Common myeloid progenitor, CD34-positive (primary cell): ENCODE results near the gene CRYGB.
"Not testable (repeated sequence)": the region's sequence is repeated elsewhere in the genome, so short reads cannot be mapped to it uniquely, and the experiment has no call there.

ENCODE experiments used
- CTCF ChIA-PET: fragments of 350-600 bp; sonication (Branson Sonifier 250); formaldehyde crosslinking; loops from one replicate; lab custom pipeline; 2021; ENCODE audit warnings: antibody characterized with exemption; lab: Charles Lee
- POLR2A ChIA-PET: fragments of 350-600 bp; sonication (Branson Sonifier 250); formaldehyde crosslinking; loops from one replicate; lab custom pipeline; 2021; ENCODE audit warnings: antibody characterized with exemption; lab: Charles Lee
- DNase-seq, 3 donors: peaks; one replicate each; pipeline versions ENCODE4 v3.0.0 to v3.0.0-alpha.2; 2013
- H3K27ac ChIP-seq, 2 experiments: 1 replicate in 1 of 2; 2 replicates in 1 of 2; pipeline ENCODE4 v1.7.0; 2013; ENCODE audit warnings: inconsistent platforms in 2 of 2, low read length in 2 of 2, mild to moderate bottlenecking in 2 of 2, low read depth in 1 of 2, moderate library complexity in 1 of 2; ENCODE audit not compliant: severe bottlenecking in 2 of 2, insufficient read depth in 1 of 2, poor library complexity in 1 of 2
- H3K27me3 ChIP-seq, 5 experiments: replicated peaks in 2 of 5; 1 replicate in 3 of 5; 2 replicates in 2 of 5; pipeline versions ENCODE4 v1.6.1 to v1.7.0; 2013; ENCODE audit warnings: low read length in 4 of 5, mild to moderate bottlenecking in 2 of 5, moderate library complexity in 2 of 5, inconsistent platforms in 1 of 5; ENCODE audit not compliant: insufficient read depth in 5 of 5, control insufficient read depth in 4 of 5
- H3K36me3 ChIP-seq, 4 experiments: 1 replicate in 2 of 4; 2 replicates in 2 of 4; pipeline versions ENCODE4 v1.6.1 to v1.7.0; 2013; ENCODE audit warnings: low read length in 3 of 4, control low read depth in 1 of 4, mild to moderate bottlenecking in 1 of 4; ENCODE audit not compliant: control insufficient read depth in 4 of 4, insufficient read depth in 4 of 4
- H3K4me1 ChIP-seq, 4 experiments: 1 replicate in 3 of 4; 2 replicates in 1 of 4; pipeline versions ENCODE4 v1.6.1 to v1.7.1; 2013; ENCODE audit warnings: low read length in 3 of 4, mild to moderate bottlenecking in 3 of 4, control low read depth in 1 of 4, inconsistent platforms in 1 of 4, moderate library complexity in 1 of 4; ENCODE audit not compliant: control insufficient read depth in 4 of 4, insufficient read depth in 4 of 4; ENCODE audit errors: control extremely low read depth in 1 of 4
- H3K4me3 ChIP-seq, 7 experiments: 1 replicate in 4 of 7; 2 replicates in 3 of 7; pipeline versions ENCODE4 v1.5.1 to v1.7.0; 2013; ENCODE audit warnings: mild to moderate bottlenecking in 7 of 7, low read length in 6 of 7, moderate library complexity in 6 of 7, inconsistent platforms in 2 of 7, low read depth in 2 of 7, control low read depth in 1 of 7; ENCODE audit not compliant: insufficient read depth in 4 of 7, control insufficient read depth in 1 of 7; ENCODE audit errors: extremely low read depth in 1 of 7
- H3K9me3 ChIP-seq, 5 experiments: 1 replicate in 4 of 5; 2 replicates in 1 of 5; pipeline versions ENCODE4 v1.6.1 to v1.7.1; 2013; ENCODE audit warnings: low read length in 4 of 5, mild to moderate bottlenecking in 2 of 5, inconsistent platforms in 1 of 5, low read depth in 1 of 5, moderate library complexity in 1 of 5; ENCODE audit not compliant: control insufficient read depth in 4 of 5, insufficient read depth in 2 of 5; ENCODE audit errors: control extremely low read depth in 1 of 5
- WGBS: methylation state at CpG from one replicate; pipeline ENCODE4 v1.1.5; 2013; ENCODE audit not compliant: insufficient coverage; 5-methylcytosine and 5-hydroxymethylcytosine counted together

The CRYGB gene

GRCh38 chr2:208101716-208102631 lies 44.0 kb downstream of the CRYGB start:
- Histone ChIP-seq H3K9me3 (no peaks in the 10 kb centered on the region), H3K36me3 (no peaks in the 10 kb centered on the region), H3K27ac (no peak overlapping the region), H3K27me3 (no peaks in the 10 kb centered on the region), H3K4me1 (peaks cover 7 to 28% (median 15%) of the 10 kb centered on the region in 4 experiments), H3K4me3 (peak overlapping the region in 5 of 7 experiments; percentile 9 to 67 (median 23))
- 30% methylated on average over 7 of the region's 10 CpGs for WGBS
- ChIA-PET CTCF (interaction anchor here (0.6 to 3.4 kb wide), 19 partner anchors 9 to 363 kb away, joined by 3 to 21 read pairs (median 3); no protein-coding TSS in a partner anchor), POLR2A (interaction anchor here (0.6 to 1.0 kb wide), 2 partner anchors 152 to 184 kb away, joined by 3 read pairs; partner anchors contain the start of gene IDH1)
- peak; percentile 46 to 50 (median 48) for DNase-seq

GRCh38 chr2:208099682-208100470 lies 46.1 kb downstream of the CRYGB start:
- 67% methylated on average over 6 of the region's 13 CpGs for WGBS
- no peaks in the 10 kb centered on the region for H3K36me3 ChIP-seq
- POLR2A ChIA-PET, result no interaction called here
- H3K27ac ChIP-seq, result no peak overlapping the region
- peaks cover 7 to 34% (median 16%) of the 10 kb centered on the region in 4 experiments for H3K4me1 ChIP-seq
- CTCF ChIA-PET, result no interaction called here
- H3K9me3 ChIP-seq, result no peaks in the 10 kb centered on the region
- H3K27me3 ChIP-seq, result no peaks in the 10 kb centered on the region
- peak overlapping the region in 1 of 7 experiments; percentile 52 for H3K4me3 ChIP-seq
- DNase-seq, result peak in 2 of 3 donors; percentile 52 to 62

GRCh38 chr2:208098701-208099100 lies 47.3 kb downstream of the CRYGB start:
- peaks cover 7 to 34% (median 16%) of the 10 kb centered on the region in 4 experiments for H3K4me1 ChIP-seq
- H3K27me3 ChIP-seq, H3K4me3 ChIP-seq, H3K9me3 ChIP-seq, POLR2A ChIA-PET, H3K36me3 ChIP-seq, H3K27ac ChIP-seq, DNase-seq: not testable (repeated sequence)
- CTCF ChIA-PET, result interaction anchor here (1.5 kb wide), 1 partner anchor 341 kb away, joined by 3 read pairs; no protein-coding TSS in a partner anchor
- WGBS, result 100% methylated on average over 1 of the region's 1 CpG

- CTCF ChIA-PET, result interaction anchor here (1.5 kb wide), 1 partner anchor 340 kb away, joined by 3 read pairs; no protein-coding TSS in a partner anchor
- Histone ChIP-seq H3K36me3 (no peaks in the 10 kb centered on the region), H3K4me1 (peaks cover 7 to 34% (median 16%) of the 10 kb centered on the region in 4 experiments), H3K27ac (no peak overlapping the region), H3K27me3 (no peaks in the 10 kb centered on the region), H3K9me3 (no peaks in the 10 kb centered on the region), H3K4me3 (no peak overlapping the region)
- no peak for DNase-seq
- POLR2A ChIA-PET, result no interaction called here
- 93% methylated on average over 2 of the region's 2 CpGs for WGBS
Measured at GRCh38 chr2:208098267-208098666, 47.7 kb downstream of the CRYGB start.

- no peak overlapping the region for H3K4me3 ChIP-seq
- H3K36me3 ChIP-seq, result no peaks in the 10 kb centered on the region
- DNase-seq, result no peak
- no peak overlapping the region for H3K27ac ChIP-seq
- CTCF ChIA-PET, result interaction anchor here (1.5 kb wide), 1 partner anchor 340 kb away, joined by 3 read pairs; no protein-coding TSS in a partner anchor
- WGBS, result 97% methylated on average over 5 of the region's 5 CpGs
- H3K9me3 ChIP-seq, result no peaks in the 10 kb centered on the region
- POLR2A ChIA-PET, result no interaction called here
- H3K27me3 ChIP-seq, result no peaks in the 10 kb centered on the region
- peaks cover 7 to 37% (median 16%) of the 10 kb centered on the region in 4 experiments for H3K4me1 ChIP-seq
Measured at GRCh38 chr2:208097801-208098200, 48.2 kb downstream of the CRYGB start.

GRCh38 chr2:208097313-208097712 lies 48.6 kb downstream of the CRYGB start:
- H3K9me3 ChIP-seq, result no peaks in the 10 kb centered on the region
- H3K36me3 ChIP-seq, result no peaks in the 10 kb centered on the region
- H3K4me3 ChIP-seq, result no peak overlapping the region
- no peak for DNase-seq
- 90% methylated on average over 2 of the region's 3 CpGs for WGBS
- no peak overlapping the region for H3K27ac ChIP-seq
- POLR2A ChIA-PET, result no interaction called here
- CTCF ChIA-PET, result no interaction called here
- H3K27me3 ChIP-seq, result no peaks in the 10 kb centered on the region
- peaks cover 7 to 35% (median 16%) of the 10 kb centered on the region in 4 experiments for H3K4me1 ChIP-seq
